BLaER1 (cell line): ENCODE measurements around the gene MBNL2.

Source experiments
- H3K27ac ChIP-seq: shearing (Covaris generic); formaldehyde crosslinking; 2 replicates; pipeline ENCODE4 v1.8.1; 2022
- H3K27me3 ChIP-seq: shearing (Covaris generic); formaldehyde crosslinking; 2 replicates; pipeline ENCODE4 v1.8.1; 2022
- H3K36me3 ChIP-seq: shearing (Covaris generic); formaldehyde crosslinking; 2 replicates; pipeline ENCODE4 v1.8.1; 2022
- H3K4me1 ChIP-seq: shearing (Covaris generic); formaldehyde crosslinking; 2 replicates; pipeline ENCODE4 v1.8.1; 2022
- H3K4me2 ChIP-seq: shearing (Covaris generic); formaldehyde crosslinking; 2 replicates; pipeline ENCODE4 v1.8.1; 2022
- H3K4me3 ChIP-seq: shearing (Covaris generic); formaldehyde crosslinking; 2 replicates; pipeline ENCODE4 v1.8.1; 2022
- H3K9ac ChIP-seq: shearing (Covaris generic); formaldehyde crosslinking; 2 replicates; pipeline ENCODE4 v1.8.1; 2022
- H3K9me3 ChIP-seq: shearing (Covaris generic); formaldehyde crosslinking; 2 replicates; pipeline ENCODE4 v1.8.1; 2022
- H4K20me1 ChIP-seq: shearing (Covaris generic); formaldehyde crosslinking; 2 replicates; pipeline ENCODE4 v1.8.1; 2022
- Cebpa-rat ChIP-seq: shearing (Covaris generic); IDR thresholded peaks from 2 replicates; pipeline ENCODE4 v1.8.1; 2022

The MBNL2 gene

GRCh38 chr13:97191615-97192014 lies 30.5 kb upstream of the MBNL2 start:
- no peaks in the 10 kb centered on the region for H3K9me3 ChIP-seq
- H3K27ac ChIP-seq, result no peak overlapping the region
- no peak overlapping the region for H3K4me3 ChIP-seq
- peaks cover 29% of the 10 kb centered on the region for H3K4me1 ChIP-seq
- no peaks in the 10 kb centered on the region for H3K27me3 ChIP-seq
- TF ChIP-seq Cebpa-rat, result no peak
- no peaks in the 10 kb centered on the region for H4K20me1 ChIP-seq
- no peak overlapping the region for H3K9ac ChIP-seq
- 0 out of 2 replicates have a peak overlapping the region, but pooled peaks have one; percentile 1 for H3K4me2 ChIP-seq
- no peaks in the 10 kb centered on the region for H3K36me3 ChIP-seq

- Histone ChIP-seq H3K9me3 (no peaks in the 10 kb centered on the region), H3K27me3 (no peaks in the 10 kb centered on the region), H3K36me3 (no peaks in the 10 kb centered on the region), H3K9ac (no peak overlapping the region), H3K27ac (peak overlapping the region; percentile 29; the same call in 1 of the 2 replicates), H3K4me3 (no peak overlapping the region), H3K4me1 (peaks cover 29% of the 10 kb centered on the region), H4K20me1 (no peaks in the 10 kb centered on the region), H3K4me2 (peak overlapping the region; percentile 58)
- no peak for TF ChIP-seq Cebpa-rat
Measured at GRCh38 chr13:97192166-97192565, 30.0 kb upstream of the MBNL2 start.

- no peak overlapping the region for H3K4me2 ChIP-seq
- no peak overlapping the region for H3K9ac ChIP-seq
- no peak overlapping the region for H3K27ac ChIP-seq
Measured at GRCh38 chr13:97193577-97193976, 28.6 kb upstream of the MBNL2 start.

GRCh38 chr13:97194479-97194878 lies 27.7 kb upstream of the MBNL2 start:
- Histone ChIP-seq H3K9me3 (no peaks in the 10 kb centered on the region), H3K4me3 (no peak overlapping the region), H3K27ac (no peak overlapping the region), H4K20me1 (no peaks in the 10 kb centered on the region), H3K4me2 (peak overlapping the region; percentile 45), H3K27me3 (no peaks in the 10 kb centered on the region), H3K9ac (no peak overlapping the region), H3K4me1 (peaks cover 29% of the 10 kb centered on the region), H3K36me3 (no peaks in the 10 kb centered on the region)
- TF ChIP-seq Cebpa-rat, result no peak

More at GRCh38 chr13:97193577-97193976, 28.6 kb upstream of the MBNL2 start:
- Histone ChIP-seq H3K36me3 (no peaks in the 10 kb centered on the region), H3K4me3 (no peak overlapping the region), H3K9me3 (no peaks in the 10 kb centered on the region), H4K20me1 (no peaks in the 10 kb centered on the region), H3K27me3 (no peaks in the 10 kb centered on the region), H3K4me1 (peaks cover 29% of the 10 kb centered on the region)
- no peak for TF ChIP-seq Cebpa-rat

- Histone ChIP-seq H3K27me3 (no peaks in the 10 kb centered on the region), H3K9me3 (no peaks in the 10 kb centered on the region), H3K4me3 (no peak overlapping the region), H3K9ac (no peak overlapping the region), H3K4me2 (no peak overlapping the region), H4K20me1 (no peaks in the 10 kb centered on the region), H3K27ac (no peak overlapping the region), H3K4me1 (peaks cover 26% of the 10 kb centered on the region), H3K36me3 (no peaks in the 10 kb centered on the region)
- TF ChIP-seq Cebpa-rat, result no peak
Measured at GRCh38 chr13:97196340-97196739, 25.8 kb upstream of the MBNL2 start.

- TF ChIP-seq Cebpa-rat, result no peak
- H3K36me3 ChIP-seq, result no peaks in the 10 kb centered on the region
- no peak overlapping the region for H3K27ac ChIP-seq
- peaks cover 8% of the 10 kb centered on the region for H3K4me1 ChIP-seq
- H3K27me3 ChIP-seq, result no peaks in the 10 kb centered on the region
- no peak overlapping the region for H3K9ac ChIP-seq
- H3K4me2 ChIP-seq, result no peak overlapping the region
- no peaks in the 10 kb centered on the region for H4K20me1 ChIP-seq
- no peaks in the 10 kb centered on the region for H3K9me3 ChIP-seq
- no peak overlapping the region for H3K4me3 ChIP-seq
Measured at GRCh38 chr13:97198753-97199152, 23.4 kb upstream of the MBNL2 start.

GRCh38 chr13:97199451-97199850 lies 22.7 kb upstream of the MBNL2 start:
- Histone ChIP-seq H3K27me3 (no peaks in the 10 kb centered on the region), H3K9me3 (no peaks in the 10 kb centered on the region), H3K4me2 (no peak overlapping the region), H3K4me1 (peaks cover 4% of the 10 kb centered on the region), H4K20me1 (no peaks in the 10 kb centered on the region), H3K36me3 (no peaks in the 10 kb centered on the region), H3K27ac (no peak overlapping the region), H3K9ac (no peak overlapping the region), H3K4me3 (no peak overlapping the region)
- TF ChIP-seq Cebpa-rat, result no peak

GRCh38 chr13:97200081-97200942 lies 21.8 kb upstream of the MBNL2 start:
- no peaks in the 10 kb centered on the region for H4K20me1 ChIP-seq

GRCh38 chr13:97202761-97203160 lies 19.4 kb upstream of the MBNL2 start:
- no peak for TF ChIP-seq Cebpa-rat
- Histone ChIP-seq H3K9me3 (peaks cover 11% of the 10 kb centered on the region), H3K4me1 (no peaks in the 10 kb centered on the region)

More at GRCh38 chr13:97200081-97200942, 21.8 kb upstream of the MBNL2 start:
- no peak overlapping the region for H3K9ac ChIP-seq
- no peak overlapping the region for H3K27ac ChIP-seq
- no peak overlapping the region for H3K4me2 ChIP-seq
- no peaks in the 10 kb centered on the region for H3K27me3 ChIP-seq
- no peaks in the 10 kb centered on the region for H3K9me3 ChIP-seq
- no peaks in the 10 kb centered on the region for H3K36me3 ChIP-seq
- TF ChIP-seq Cebpa-rat, result no peak
- no peak overlapping the region for H3K4me3 ChIP-seq
- H3K4me1 ChIP-seq, result no peaks in the 10 kb centered on the region

GRCh38 chr13:97205465-97205864 lies 16.7 kb upstream of the MBNL2 start:
- H3K9me3 ChIP-seq, result peaks cover 20% of the 10 kb centered on the region
- H3K4me1 ChIP-seq, result peaks cover 13% of the 10 kb centered on the region
- no peaks in the 10 kb centered on the region for H4K20me1 ChIP-seq
- no peak overlapping the region for H3K9ac ChIP-seq
- H3K4me3 ChIP-seq, result no peak overlapping the region
- no peaks in the 10 kb centered on the region for H3K36me3 ChIP-seq
- no peak overlapping the region for H3K27ac ChIP-seq
- TF ChIP-seq Cebpa-rat, result no peak
- H3K27me3 ChIP-seq, result no peaks in the 10 kb centered on the region
- H3K4me2 ChIP-seq, result no peak overlapping the region

More at GRCh38 chr13:97202761-97203160, 19.4 kb upstream of the MBNL2 start:
- Histone ChIP-seq H3K27ac (no peak overlapping the region), H3K9ac (no peak overlapping the region), H4K20me1 (no peaks in the 10 kb centered on the region), H3K27me3 (no peaks in the 10 kb centered on the region), H3K4me2 (no peak overlapping the region), H3K4me3 (no peak overlapping the region), H3K36me3 (no peaks in the 10 kb centered on the region)
